IPS-15b (cell line): ENCODE measurements around the gene EGF.
"Not testable (repeated sequence)": the region's sequence is repeated elsewhere in the genome, so short reads cannot be mapped to it uniquely, and the experiment has no call there.

ENCODE experiments used
- H3K27me3 ChIP-seq: one replicate; pipeline ENCODE4 v1.6.1; 2013; ENCODE audit warnings: low read length; ENCODE audit not compliant: control insufficient read depth, insufficient read depth
- H3K36me3 ChIP-seq: one replicate; pipeline ENCODE4 v1.6.1; 2013; ENCODE audit warnings: low read length; ENCODE audit not compliant: control insufficient read depth, insufficient read depth
- H3K4me1 ChIP-seq: one replicate; pipeline ENCODE4 v1.6.1; 2013; ENCODE audit warnings: mild to moderate bottlenecking, low read length; ENCODE audit not compliant: control insufficient read depth, insufficient read depth
- H3K4me3 ChIP-seq: one replicate; pipeline ENCODE4 v1.5.1; 2013; ENCODE audit warnings: low read depth, low read length
- H3K9ac ChIP-seq: one replicate; pipeline ENCODE4 v1.6.1; 2013; ENCODE audit warnings: low read depth, mild to moderate bottlenecking, low read length
- H3K9me3 ChIP-seq: one replicate; pipeline ENCODE4 v1.6.1; 2013; ENCODE audit warnings: mild to moderate bottlenecking, low read length; ENCODE audit not compliant: control insufficient read depth, insufficient read depth

EGF gene

GRCh38 chr4:109912706-109913595, at the start of gene EGF:
TSS of gene EGF (plus strand) at chr4:109912883. CDS start at chr4:109913336, 453 bp downstream.
- Histone ChIP-seq H3K4me1 (peaks cover 20% of the 10 kb centered on the region), H3K27me3 (no peaks in the 10 kb centered on the region), H3K4me3 (no peak within 1 kb of the TSS), H3K9me3 (no peaks in the 10 kb centered on the region), H3K36me3 (no peaks in the 10 kb centered on the region), H3K9ac (peak within 1 kb of the TSS; percentile 19)

- Histone ChIP-seq H3K9ac (no peak overlapping the region), H3K9me3 (no peaks in the 10 kb centered on the region), H3K36me3 (no peaks in the 10 kb centered on the region), H3K4me1 (no peaks in the 10 kb centered on the region), H3K4me3 (no peak overlapping the region), H3K27me3 (no peaks in the 10 kb centered on the region)
Measured at GRCh38 chr4:109864134-109864533, 48.5 kb upstream of the EGF start.

- no peaks in the 10 kb centered on the region for H3K27me3 ChIP-seq
- no peak overlapping the region for H3K9ac ChIP-seq
- H3K4me1 ChIP-seq = no peaks in the 10 kb centered on the region
- no peaks in the 10 kb centered on the region for H3K9me3 ChIP-seq
- H3K4me3 ChIP-seq = no peak overlapping the region
- H3K36me3 ChIP-seq = no peaks in the 10 kb centered on the region
Measured at GRCh38 chr4:109870061-109870460, 42.6 kb upstream of the EGF start.

GRCh38 chr4:109872065-109872464, 40.6 kb upstream of the EGF start:
- no peaks in the 10 kb centered on the region for H3K9me3 ChIP-seq
- H3K4me1 ChIP-seq = no peaks in the 10 kb centered on the region
- H3K9ac ChIP-seq = no peak overlapping the region
- H3K4me3 ChIP-seq = no peak overlapping the region
- no peaks in the 10 kb centered on the region for H3K36me3 ChIP-seq
- no peaks in the 10 kb centered on the region for H3K27me3 ChIP-seq

- no peak overlapping the region for H3K9ac ChIP-seq
- no peaks in the 10 kb centered on the region for H3K27me3 ChIP-seq
- no peaks in the 10 kb centered on the region for H3K36me3 ChIP-seq
- H3K4me1 ChIP-seq = no peaks in the 10 kb centered on the region
- H3K9me3 ChIP-seq = no peaks in the 10 kb centered on the region
- H3K4me3 ChIP-seq = no peak overlapping the region
Measured at GRCh38 chr4:109872950-109873656, 39.6 kb upstream of the EGF start.

- H3K27me3 ChIP-seq = no peaks in the 10 kb centered on the region
- H3K4me1 ChIP-seq = no peaks in the 10 kb centered on the region
- H3K4me3 ChIP-seq = no peak overlapping the region
- H3K36me3 ChIP-seq = no peaks in the 10 kb centered on the region
- H3K9me3 ChIP-seq = no peaks in the 10 kb centered on the region
- no peak overlapping the region for H3K9ac ChIP-seq
Measured at GRCh38 chr4:109873791-109874514, 38.7 kb upstream of the EGF start.

- no peaks in the 10 kb centered on the region for H3K27me3 ChIP-seq
- H3K9me3 ChIP-seq = no peaks in the 10 kb centered on the region
- H3K36me3 ChIP-seq = no peaks in the 10 kb centered on the region
- no peaks in the 10 kb centered on the region for H3K4me1 ChIP-seq
- no peak overlapping the region for H3K9ac ChIP-seq
- no peak overlapping the region for H3K4me3 ChIP-seq
Measured at GRCh38 chr4:109875106-109875505, 37.6 kb upstream of the EGF start.

- H3K4me3 ChIP-seq, H3K4me1 ChIP-seq, H3K27me3 ChIP-seq, H3K9me3 ChIP-seq, H3K9ac ChIP-seq, H3K36me3 ChIP-seq: not testable (repeated sequence)
Measured at GRCh38 chr4:109875553-109875952, 37.1 kb upstream of the EGF start.

- H3K27me3 ChIP-seq = no peaks in the 10 kb centered on the region
- H3K9me3 ChIP-seq = no peaks in the 10 kb centered on the region
- H3K4me1 ChIP-seq = no peaks in the 10 kb centered on the region
- H3K36me3 ChIP-seq = no peaks in the 10 kb centered on the region
- no peak overlapping the region for H3K9ac ChIP-seq
- no peak overlapping the region for H3K4me3 ChIP-seq
Measured at GRCh38 chr4:109876634-109877265, 35.9 kb upstream of the EGF start.

GRCh38 chr4:109877400-109877799, 35.3 kb upstream of the EGF start:
- Histone ChIP-seq H3K4me3 (no peak overlapping the region), H3K27me3 (no peaks in the 10 kb centered on the region), H3K9ac (no peak overlapping the region), H3K4me1 (no peaks in the 10 kb centered on the region), H3K9me3 (no peaks in the 10 kb centered on the region), H3K36me3 (no peaks in the 10 kb centered on the region)

- Histone ChIP-seq H3K27me3 (no peaks in the 10 kb centered on the region), H3K9ac (no peak overlapping the region), H3K36me3 (no peaks in the 10 kb centered on the region), H3K4me1 (no peaks in the 10 kb centered on the region), H3K4me3 (no peak overlapping the region), H3K9me3 (no peaks in the 10 kb centered on the region)
Measured at GRCh38 chr4:109878355-109878754, 34.3 kb upstream of the EGF start.
